ENCODE results near the gene ITM2C. TPM values are rescaled to one million over a fixed set of nuclear protein-coding genes. Genes with fewer than 3 reads are reported as not detected.

ITM2C gene
- polyA plus RNA-seq, 1 donor, result 138 TPM

DNA sequence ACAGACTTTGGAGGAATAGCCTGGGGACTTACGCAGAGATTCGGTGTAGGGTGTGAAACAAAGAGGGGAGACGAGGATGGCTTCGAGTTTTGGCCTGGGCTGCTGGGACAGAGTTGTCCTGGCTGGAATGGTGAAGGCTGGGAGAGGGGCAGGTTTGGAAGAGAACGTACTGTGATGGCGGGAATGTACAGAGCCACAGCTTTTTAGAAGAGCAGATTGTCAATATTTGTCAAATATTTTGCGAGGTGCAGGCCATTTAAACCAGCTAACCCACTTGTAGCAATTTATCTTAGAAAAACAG, 14.4 kb upstream of the ITM2C start:
- no peak for DNase-seq (ENCODE audit: low read depth)

DNA sequence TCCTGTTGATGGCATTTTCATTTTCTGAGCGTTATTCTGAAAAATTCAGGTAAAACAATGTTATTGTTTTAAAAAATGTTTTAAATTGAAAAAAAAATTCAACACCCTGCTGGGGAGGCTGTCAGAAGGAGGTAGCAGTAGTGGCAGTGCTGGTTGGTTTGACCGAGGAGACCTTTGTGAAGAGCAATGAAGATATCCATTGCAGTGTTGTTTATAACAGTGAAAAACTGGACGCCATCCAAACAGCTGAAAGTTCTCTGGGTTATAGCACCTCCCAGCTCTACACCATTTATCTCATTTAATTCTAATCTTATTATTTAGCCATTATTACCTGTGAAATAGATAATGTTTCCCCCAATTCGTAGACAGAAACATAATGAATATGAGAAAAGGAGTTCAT, 12.6 kb upstream of the ITM2C start:
- DNase-seq (ENCODE audit: low read depth), result no peak

DNA sequence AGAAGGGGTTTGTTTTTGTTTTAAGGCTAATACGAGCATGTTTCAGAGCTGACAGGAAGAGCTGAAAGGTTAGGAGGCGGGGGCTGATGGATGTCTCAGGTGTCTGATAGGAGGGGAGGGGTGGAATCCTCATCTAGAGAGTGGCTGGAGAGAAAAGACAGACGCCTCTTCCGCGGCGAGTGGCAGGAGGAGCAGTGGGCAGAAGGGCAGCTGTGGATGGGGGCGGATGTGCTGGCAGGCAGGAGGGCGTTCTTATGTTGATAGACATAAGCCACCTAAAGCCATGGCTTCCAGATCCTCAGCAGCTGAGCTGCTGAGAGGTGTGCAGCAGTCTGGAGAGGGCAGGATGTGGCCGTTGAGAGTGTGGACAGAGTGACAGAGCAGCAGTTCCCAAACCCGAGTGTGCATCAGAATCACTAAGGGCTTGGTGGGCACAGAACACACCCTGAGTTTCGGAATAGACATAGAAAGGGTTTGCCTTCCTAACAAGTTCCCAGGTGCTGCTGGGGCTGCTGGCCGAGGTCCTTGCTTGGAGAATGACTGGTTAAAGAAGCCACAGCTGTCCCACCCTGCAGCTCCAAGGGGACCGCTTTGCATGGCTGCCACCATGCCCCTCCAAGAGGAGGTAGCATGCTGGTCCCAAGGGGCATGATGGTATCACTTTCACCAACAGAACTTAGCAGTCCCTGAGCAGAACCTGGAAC, 3.0 kb upstream of the ITM2C start:
- no peak for DNase-seq (ENCODE audit: low read depth)

DNA sequence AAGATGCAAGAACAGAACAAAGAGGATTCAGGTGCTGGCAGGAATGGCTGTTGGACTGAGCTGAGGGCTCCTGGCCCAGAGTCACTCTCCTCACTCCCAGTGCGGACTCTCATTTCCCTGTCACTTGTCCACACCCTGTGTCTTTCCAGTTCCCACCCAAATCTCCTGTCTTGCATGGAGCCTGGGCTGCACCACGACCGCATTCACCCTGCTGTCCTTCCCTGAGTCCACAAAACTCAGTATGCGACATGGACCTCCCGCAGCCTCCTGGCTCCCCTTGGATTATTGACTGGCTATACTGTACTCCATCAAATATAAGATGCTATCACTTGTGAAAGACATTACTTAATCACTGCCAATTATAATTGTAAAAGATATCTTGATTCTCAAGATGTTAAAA, 2.5 kb upstream of the ITM2C start:
- DNase-seq (ENCODE audit: low read depth), result no peak

DNA sequence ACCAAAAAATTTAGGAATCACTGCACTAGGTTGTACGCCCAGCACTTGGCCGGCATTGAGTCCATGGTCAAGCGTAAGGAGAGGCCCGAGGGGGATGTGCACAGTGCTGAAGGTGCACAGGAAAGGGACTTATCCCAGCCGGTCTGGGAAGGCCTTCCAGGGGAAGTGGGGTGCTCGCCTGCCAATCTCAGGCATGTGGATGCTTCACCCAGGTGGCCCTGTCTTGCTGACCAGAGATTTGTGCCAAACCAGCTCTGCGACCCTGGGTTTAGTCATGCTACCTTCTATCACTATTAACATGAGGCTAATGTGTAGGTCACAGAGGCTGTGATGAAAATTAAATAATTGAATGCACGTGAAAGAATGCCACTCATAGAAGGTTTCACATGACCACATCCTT, 1.7 kb upstream of the ITM2C start:
- no peak for DNase-seq (ENCODE audit: low read depth)

DNA sequence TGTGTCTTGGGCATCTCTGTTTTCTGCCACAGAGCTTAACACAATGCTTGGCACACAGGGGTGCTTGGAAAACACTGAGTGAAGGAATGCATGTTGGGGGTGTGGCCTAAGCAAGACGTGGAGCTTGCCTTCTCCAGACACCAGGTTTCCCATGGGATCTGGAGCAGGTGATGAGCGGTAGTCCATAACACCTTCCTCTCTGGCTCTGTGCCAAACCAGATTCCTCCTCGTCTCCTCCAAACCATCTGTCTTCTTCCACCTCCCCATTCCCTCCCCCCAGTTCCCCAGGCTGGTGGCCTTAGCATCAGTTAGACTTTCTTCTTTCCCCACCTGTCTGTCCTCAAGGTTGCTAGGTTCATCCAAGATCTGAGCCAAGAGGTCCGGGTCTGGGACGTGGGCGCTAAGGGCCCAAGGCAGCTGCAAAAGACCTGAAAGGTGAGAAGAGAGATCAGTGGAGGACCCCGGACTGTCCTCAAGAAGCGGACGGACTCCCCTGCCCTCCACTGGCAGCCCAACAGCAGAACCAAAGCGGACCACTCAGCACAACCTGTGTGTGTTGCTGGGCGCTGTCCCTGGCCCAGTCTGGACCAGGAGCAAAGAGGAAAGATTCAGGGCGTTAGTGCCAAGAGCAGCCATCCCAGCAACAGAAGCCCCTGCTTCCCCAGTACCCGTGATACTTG, 1.2 kb upstream of the ITM2C start:
- DNase-seq (ENCODE audit: low read depth), result no peak

DNA sequence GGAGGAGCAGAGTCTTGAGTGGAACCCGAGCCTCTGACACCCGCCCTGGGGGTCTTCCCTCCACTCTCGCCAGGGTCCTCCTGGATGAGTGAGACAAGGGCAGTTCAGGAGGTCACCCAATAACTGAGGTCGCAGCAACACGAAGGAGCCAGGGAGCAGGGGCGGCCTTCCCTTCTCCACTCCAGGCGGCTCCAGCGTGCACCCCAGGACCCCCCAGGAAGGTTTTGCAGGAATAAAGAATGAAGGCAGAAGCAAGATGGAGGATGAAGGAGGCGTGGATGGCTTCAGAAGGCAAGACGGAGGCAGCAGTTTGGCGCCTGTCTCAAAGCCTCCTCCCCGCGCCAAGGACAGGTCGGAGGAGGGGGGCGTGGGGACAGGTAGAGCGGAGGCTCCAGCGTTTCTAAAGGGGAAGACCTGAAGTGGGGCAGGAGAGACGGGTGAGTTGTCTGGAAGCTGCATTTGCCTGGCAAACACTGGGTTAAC, 579 bp upstream of the ITM2C start:
- DNase-seq (ENCODE audit: low read depth), result no peak

DNA sequence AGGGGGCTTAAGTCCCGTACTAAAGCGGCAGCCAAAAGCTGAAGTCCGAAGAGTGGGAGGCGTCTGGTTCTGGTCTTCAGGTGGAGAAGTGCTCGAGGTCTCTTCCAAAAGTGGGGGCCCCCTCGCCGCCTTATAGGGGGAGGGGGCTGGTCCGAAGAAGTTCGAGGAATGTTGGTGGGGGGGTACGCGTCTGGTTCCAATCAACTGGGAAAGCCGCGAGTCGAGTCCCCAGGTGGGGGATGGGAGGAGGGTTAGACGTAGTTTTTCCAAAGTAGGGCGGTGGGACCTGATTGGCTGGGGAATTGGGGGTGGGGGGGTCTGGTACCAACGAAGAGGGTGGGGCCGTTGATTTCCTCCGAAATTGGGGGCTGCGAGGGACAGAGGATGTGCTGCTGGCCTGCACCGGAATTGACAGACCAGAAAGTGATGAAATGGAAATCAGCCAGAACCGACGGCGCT, 594 bp downstream of the ITM2C start:
- no peak for DNase-seq (ENCODE audit: low read depth)

DNA sequence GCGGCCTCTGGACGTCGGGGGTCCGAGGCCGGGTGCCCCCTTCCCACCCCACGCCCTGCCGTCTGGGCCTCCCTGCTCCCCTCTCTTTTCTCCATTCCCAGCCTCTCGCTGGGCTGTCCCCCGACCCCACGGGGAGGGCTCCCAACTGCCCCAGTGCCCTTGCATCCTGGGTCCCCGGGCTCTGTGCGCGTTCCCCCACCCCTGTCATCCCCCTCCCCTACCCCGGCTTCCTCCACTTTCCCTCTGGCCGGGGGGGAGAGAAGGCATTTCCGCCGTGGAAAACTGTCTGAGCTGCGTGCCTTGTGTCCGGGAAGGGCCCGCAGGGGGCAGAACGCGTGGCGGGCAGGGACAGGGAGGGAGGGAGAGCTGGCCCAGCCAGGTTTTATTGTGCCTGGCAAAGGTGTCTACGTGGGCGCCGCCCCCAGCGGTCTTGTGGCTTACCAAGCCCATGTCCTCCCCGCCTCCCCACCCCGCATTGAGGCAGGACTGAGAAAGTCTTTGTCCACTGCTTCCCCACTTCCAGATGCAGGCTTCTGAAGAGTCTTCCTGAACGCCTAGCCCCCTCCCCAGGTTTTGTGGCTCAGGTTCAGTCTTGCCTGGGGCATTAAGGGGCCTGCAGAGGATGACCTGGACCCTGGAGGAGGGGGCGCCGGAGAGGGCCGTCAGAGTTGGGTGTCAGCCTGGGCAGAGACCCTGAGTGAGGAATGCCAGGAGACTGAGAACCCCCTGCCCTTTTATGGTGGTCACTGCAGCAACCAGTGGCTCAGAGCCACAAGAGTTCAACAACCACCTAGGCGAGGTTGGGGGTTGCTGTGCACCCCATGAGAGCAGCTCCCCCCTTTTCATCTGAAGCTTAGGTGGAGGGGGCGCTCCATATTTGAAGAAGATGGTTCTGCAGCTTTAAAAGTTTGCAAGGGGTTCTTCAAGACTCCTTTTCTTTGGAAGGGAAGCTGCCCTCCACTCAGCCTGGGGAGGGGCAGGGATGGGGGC, 1.3 kb downstream of the ITM2C start:
- no peak for DNase-seq (ENCODE audit: low read depth)

DNA sequence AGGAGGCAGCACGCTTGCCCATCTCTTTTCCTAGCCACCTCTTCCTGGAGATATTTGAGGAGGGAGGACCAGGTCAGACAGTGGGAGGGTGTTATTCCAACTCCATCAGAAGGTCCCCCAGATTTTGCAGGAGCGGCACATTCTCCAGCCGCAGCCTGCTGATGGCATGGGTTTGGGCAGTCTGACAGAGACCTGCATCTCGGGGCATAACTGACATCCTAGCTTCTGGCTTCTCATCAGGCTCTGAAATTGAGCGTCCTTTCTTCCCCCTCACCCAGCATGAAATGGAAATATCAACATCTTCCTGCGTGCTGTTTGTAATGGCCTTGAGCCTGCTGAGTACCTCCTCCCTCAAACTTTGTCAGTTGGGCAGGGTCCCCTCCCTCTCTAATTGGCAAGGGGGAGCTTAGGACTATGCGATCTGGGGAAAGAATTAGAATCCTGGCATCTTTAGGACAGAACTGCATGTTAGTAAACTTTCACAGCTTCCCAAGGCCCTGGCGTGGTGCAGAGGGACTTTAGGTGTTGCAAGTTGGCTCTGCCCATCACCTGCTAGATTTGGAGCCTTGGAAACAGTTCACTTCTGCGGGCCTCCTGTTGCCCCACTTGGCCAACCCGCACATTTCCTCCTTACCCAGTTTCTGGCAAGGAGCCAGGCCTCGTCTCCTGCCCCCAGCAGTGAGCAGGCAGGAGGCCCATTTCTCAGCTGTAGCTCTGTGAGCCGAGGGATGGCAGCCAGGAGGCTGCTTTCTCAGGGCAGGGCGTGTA, 2.2 kb downstream of the ITM2C start:
- no peak for DNase-seq (ENCODE audit: low read depth)

DNA sequence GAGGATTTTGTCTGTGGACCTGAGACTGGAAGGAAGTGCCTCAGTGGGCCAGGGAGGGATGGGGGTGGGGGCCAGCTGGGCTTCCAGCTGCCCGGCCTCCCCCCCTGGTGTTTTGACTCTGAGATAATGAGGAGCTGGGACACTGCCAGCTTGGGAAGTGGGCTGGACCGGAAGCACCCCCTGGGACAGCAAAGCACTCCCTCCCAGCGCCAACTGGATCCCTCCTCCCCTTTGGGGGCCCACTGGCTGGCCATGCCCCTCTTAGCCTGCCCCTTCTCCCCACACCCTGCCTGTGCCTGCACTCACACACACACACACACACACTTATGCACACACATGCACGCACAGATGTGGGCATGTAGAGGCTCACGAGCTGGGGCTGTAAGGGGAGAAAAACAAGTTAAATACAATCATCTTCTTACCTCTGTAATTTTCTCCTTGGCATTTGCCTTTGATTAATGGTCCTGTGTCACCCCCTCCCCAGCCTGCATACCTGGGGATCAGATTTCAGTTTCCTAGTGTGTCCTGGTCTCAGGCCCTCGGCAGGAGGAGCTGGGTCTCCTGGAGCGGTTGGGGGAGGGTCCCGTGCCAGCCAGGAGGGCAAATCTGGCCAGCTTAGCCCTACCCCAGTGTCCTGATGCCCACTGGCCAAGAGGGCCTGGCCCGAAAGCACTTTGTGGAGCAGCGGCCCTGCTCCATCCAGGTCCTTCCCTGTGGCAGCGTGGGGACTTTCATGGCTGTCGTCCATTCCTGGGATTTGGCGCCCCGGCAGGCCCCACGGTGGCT, 3.6 kb downstream of the ITM2C start:
- DNase-seq (ENCODE audit: low read depth), result no peak

DNA sequence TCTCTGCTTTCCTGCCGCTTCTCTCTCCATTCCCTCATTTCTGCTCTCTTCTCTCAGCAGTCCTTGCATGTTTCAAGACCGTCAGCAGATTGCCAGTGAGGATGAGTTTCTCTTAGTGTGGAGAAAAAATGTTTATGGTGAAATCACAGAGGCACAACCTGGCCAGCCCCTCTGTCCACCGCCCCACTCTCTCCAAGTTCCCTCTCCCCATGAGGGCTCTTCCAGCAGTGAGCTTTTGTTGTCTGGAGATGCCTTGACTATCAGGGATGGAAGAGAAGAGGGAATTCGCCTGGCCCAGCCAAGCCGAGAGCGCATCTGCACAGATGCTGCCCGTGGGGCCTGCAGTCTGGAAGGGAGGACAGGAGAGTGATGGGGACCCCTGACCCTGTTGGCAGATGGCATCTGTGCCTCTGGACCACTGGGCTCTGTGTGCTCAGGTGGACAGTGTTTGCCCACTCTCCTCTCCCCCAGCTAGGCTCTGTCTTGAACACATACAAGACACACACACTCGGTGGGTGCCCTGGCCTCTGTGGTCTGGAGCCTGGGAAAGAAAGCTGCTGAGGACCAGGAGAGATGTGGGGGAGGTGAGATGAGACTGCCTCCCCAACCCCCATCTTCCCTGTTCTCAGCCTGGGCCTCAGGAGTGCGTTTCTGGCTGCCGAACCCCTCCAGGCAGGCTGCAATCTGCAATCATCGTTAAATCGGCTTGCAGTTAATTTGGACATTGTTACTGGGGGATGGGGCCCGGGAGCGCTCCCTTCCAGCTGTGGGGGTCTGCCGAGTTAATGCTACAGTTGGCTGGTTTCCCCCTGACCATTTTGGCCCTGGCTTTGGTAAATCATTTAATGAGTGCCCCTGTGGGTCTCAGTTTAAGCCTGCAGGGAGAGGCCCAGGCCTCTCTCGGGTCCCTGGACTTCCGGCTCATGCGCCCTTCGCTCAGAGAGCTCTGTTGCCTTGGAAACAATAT, 4.5 kb downstream of the ITM2C start:
- no peak for DNase-seq (ENCODE audit: low read depth)

DNA sequence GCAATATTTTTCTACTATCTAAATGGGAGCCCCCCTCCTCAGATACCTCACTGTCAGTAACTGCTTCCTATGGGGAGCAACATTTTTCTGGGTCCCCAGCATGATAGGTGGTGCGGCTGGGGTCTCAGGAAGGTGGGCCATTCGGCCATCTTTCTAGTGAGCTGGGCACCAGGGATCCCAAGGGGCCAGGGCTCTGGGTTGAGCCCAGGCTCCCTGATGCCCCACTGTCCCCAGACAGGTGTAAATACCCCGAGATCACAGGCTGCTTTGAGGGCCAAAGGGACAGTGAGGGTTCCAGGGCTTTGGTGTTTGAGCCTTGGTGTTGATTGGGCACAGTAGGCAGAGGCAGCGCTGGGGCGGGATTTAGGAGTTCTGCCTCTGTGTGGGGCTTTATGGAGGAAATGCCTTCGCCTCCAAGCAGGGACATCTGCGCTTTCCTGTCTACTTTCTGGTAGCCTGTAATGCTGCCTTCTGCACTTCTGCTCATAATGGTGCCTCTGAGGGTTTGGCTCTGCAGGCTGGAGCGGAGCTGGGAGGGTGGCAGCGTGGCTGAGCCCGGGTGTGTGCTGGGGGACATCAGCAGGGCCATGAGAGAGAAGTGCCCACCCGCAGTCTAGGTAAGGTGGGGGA, 5.3 kb downstream of the ITM2C start:
- no peak for DNase-seq (ENCODE audit: low read depth)

DNA sequence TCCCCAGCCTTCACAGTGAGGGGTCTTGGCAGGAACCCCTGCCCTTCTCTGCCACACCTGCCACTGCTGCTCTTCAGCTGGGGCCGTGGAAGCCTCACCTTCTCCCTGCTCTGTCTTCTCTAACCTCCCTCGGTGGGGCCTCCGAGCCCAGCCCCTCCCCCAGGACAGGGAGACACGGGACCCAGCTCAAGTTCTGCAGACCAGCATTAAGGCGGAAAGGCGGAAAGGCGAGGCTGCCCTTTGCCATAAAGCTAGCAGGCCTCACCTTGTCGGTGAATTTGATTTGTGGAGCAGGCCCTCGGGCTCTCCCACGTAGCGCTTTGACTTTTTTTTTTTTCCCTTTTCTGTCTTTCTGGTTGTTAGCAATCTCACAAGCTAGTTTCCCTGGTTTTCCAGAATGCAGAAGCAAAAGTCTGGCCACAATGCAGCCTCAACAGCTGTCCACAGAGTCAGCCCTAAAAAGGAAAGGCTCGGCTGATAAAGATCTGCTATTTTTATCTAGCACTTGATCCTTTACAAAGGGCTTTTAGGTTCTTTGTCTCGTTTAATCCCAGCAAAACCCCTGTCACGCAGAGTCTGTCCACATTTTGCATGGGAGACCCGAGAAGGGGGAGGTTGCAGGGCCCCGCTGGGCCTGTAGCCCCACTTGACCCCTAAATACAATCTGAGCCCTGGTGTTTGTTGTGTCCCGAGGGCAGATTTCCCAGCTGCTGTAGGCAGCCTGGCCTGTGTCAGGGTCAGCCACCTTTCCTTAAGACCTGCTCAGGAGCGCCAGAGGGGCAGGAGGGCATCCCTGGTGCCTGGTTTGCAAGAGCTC, 6.0 kb downstream of the ITM2C start:
- DNase-seq (ENCODE audit: low read depth), result no peak

DNA sequence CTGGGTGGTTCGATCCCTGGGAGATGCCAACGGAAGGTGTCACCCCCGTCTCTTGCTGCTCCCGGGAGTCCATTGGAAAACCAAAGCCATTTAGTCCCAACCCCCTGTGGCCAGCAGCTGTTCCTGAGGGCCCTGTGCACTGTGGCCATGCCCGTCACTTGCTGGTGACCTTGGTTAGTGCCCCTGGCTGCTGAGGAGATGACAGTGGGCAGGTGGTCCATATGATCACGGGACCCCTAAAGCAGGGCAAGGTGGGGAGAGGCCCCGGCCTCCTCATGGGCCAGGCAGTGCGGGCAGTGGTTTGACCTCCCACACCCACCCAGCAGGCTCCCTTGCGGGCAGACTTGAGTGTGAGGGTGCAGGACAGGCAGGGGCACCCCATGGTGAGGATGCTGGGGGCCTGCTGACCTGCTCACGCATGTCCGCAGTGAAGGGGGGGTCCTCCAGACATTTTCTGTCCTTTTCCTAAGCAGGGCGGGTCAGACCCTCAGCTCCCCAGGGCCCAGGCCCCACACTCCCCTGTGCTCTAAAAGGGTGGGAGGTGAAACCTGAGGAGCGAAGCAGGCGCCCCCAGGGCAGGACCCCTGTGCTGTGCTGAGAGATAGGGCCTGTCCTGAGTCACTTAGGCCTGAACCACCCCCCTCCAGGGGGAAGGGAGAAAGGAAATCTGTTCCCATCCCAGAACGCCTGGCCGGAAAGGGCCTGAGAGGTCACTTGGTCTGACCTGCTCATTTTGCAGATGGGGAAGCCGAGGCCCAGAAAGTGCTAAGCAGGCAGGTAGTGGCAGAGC, 6.8 kb downstream of the ITM2C start:
- DNase-seq (ENCODE audit: low read depth), result no peak

DNA sequence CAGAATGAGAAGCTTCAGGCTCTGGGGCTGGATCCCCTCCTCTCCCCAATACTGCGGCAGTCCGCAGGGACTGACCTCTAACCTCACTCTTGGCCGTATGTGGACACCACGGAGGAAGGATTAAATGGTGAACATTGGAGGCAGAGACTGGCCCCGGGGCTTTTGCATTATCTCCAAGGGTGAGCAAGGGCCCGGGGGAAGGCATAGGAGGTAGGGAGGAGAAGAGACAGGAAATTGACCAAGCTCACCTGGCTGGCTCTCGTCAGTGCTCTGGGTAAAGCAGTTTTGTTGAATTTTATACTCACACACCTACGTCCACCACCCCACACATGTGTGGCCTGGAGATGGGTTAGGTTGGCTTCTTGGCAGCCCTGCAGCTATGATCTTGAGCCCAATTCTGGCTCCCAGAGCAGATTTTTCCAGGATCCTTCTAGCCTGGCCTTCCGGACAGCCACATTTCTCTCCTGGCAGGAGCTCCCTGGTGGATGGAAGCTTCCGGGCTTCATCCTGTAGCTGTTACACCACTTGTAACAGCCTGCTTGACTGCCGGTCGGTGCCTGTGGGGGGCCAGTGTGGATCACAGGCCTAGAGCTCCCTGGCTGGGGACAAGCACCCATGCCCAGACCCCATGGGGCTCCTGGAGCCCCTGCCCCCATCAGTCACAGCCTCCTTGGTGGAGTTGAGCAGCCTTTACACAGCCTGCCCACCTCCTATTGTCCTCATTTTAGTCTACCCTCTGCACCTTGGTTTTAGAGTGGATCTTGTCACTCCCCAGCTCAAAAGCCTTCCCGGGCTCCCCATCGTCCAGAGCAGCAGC, 7.6 kb downstream of the ITM2C start:
- no peak for DNase-seq (ENCODE audit: low read depth)

Data from forelimb muscle (tissue), 1 donor.